CD8-positive, alpha-beta memory T cell (primary cell): ENCODE measurements around the gene HMGN1. TPM values are rescaled to one million over a fixed set of nuclear protein-coding genes. Genes with fewer than 3 reads are reported as not detected.
A peak's percentile ranks its signal among the peaks of the same experiment; 100 is the strongest.

Experiments
- CTCF ChIA-PET: fragments of 350-600 bp; sonication (Branson Sonifier 250); formaldehyde crosslinking; loops from one replicate; lab custom pipeline; 2021; ENCODE audit warnings: antibody characterized with exemption; lab: Charles Lee
- POLR2A ChIA-PET: fragments of 350-600 bp; sonication (Branson Sonifier 250); formaldehyde crosslinking; loops from one replicate; lab custom pipeline; 2021; ENCODE audit warnings: antibody characterized with exemption; lab: Charles Lee
- DNase-seq, 5 donors: peaks; one replicate each; pipeline versions ENCODE4 v3.0.0 to v3.0.0-alpha.2; 2020 to 2022; ENCODE audit warnings: mixed read lengths in 1 of 5
- H3K27ac ChIP-seq: one replicate; pipeline ENCODE4 v1.7.0; 2013; ENCODE audit warnings: low read depth, mild to moderate bottlenecking, low read length, moderate library complexity
- H3K27me3 ChIP-seq: 2 replicates; pipeline ENCODE4 v1.7.0; 2013; ENCODE audit warnings: low read length, mild to moderate bottlenecking; ENCODE audit not compliant: insufficient read depth, poor library complexity, severe bottlenecking
- H3K36me3 ChIP-seq: 2 replicates; pipeline ENCODE4 v1.7.0; 2013; ENCODE audit warnings: mild to moderate bottlenecking, low read length, moderate library complexity; ENCODE audit not compliant: insufficient read depth
- H3K4me1 ChIP-seq: 2 replicates; pipeline ENCODE4 v1.7.0; 2013; ENCODE audit warnings: mild to moderate bottlenecking, low read length, moderate library complexity; ENCODE audit not compliant: insufficient read depth
- H3K4me3 ChIP-seq: 2 replicates; pipeline ENCODE4 v1.7.0; 2013; ENCODE audit warnings: mild to moderate bottlenecking, low read length
- H3K9me3 ChIP-seq: 2 replicates; pipeline ENCODE4 v1.7.0; 2013; ENCODE audit warnings: mild to moderate bottlenecking, low read length
- H3K27ac Mint-ChIP-seq, 8 donors: one replicate each; pipeline ENCODE4 v1.8.0; 2020 to 2021; ENCODE audit warnings: mixed read lengths in 8 of 8, mild to moderate bottlenecking in 6 of 8, inconsistent platforms in 3 of 8, moderate library complexity in 3 of 8
- H3K27me3 Mint-ChIP-seq, 2 donors: one replicate each; pipeline ENCODE4 v1.8.0; 2020 to 2021; ENCODE audit warnings: mixed read lengths in 2 of 2, mild to moderate bottlenecking in 1 of 2, moderate library complexity in 1 of 2
- H3K36me3 Mint-ChIP-seq, 3 donors: one replicate each; pipeline ENCODE4 v1.8.0; 2020 to 2021; ENCODE audit warnings: mixed read lengths in 3 of 3, inconsistent platforms in 1 of 3, mild to moderate bottlenecking in 1 of 3
- H3K4me1 Mint-ChIP-seq, 3 donors: one replicate each; pipeline ENCODE4 v1.8.0; 2020 to 2021; ENCODE audit warnings: mixed read lengths in 3 of 3, inconsistent platforms in 1 of 3, mild to moderate bottlenecking in 1 of 3
- H3K4me3 Mint-ChIP-seq, 7 donors: one replicate each; pipeline ENCODE4 v1.8.0; 2020 to 2021; ENCODE audit warnings: mixed read lengths in 7 of 7, mild to moderate bottlenecking in 6 of 7, moderate library complexity in 4 of 7, inconsistent platforms in 2 of 7
- H3K9me3 Mint-ChIP-seq, 5 donors: one replicate each; pipeline ENCODE4 v1.8.0; 2020 to 2022; ENCODE audit warnings: mixed read lengths in 5 of 5, mild to moderate bottlenecking in 3 of 5, moderate library complexity in 2 of 5, inconsistent platforms in 1 of 5
- polyA plus RNA-seq: library from polyadenylated mRNA; unstranded; fragments of 300-500 nt; fragmentation: Illumina TruSeq; gene quantifications from one replicate; pipeline ENCODE4 v1.2.3, GENCODE V29; 2021
- total RNA-seq, 2 experiments: library from RNA; stranded (reverse); gene quantifications; one replicate each; pipeline ENCODE4 v1.2.3, GENCODE V29; 2021

HMGN1 gene
- total and polyA plus RNA-seq, 3 experiments from 2014 or later, result 201 to 421 (median 420) TPM

DNA sequence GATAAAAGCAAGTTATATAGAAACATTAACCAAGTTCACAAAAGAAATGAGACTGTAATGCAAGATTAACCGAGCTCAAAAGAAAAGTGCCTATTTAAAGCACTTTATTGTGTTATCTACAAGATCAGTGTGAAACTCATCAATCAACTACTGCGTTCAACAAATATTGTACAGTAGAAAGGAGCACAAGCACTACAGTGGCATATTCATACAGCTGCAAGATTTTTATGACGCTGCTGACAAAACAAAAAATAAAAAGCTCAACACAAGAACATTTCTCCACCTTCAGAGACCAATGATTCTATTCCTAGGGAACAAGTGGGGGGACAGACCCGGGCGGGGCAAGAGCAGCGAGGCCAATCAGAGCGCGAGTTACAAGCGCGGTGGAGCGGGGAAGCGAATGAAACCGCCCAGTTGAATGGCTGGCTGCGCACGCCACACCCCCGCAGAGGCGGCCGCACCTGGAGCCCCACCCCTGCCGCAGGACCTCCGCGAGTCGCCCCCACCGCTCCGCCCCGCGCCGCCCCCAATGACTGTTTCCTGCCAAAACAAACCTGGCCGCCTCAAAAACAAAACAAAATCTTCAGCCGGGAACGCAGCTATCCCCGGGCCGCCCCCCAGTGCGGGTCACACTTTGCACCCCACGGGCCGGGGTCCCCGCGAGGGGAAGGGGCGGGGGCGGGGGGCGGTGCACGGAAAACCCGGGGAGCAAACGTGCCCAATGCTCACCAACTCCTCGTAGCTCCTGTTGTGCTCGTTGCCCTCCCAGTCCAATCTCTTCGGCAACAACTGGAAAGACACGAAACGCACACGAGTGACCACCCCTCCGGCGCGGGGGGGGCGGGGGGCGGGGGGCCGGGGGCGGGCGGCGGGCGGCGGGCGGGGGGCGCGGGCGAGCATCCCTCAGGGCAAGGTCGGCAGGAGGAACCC lies 36.5 kb downstream of the HMGN1 start:
- Mint-ChIP-seq H3K9me3 (peaks cover 0 to 2% (median 0%) of the 10 kb centered on the region in 5 donors), H3K4me1 (peaks cover 41 to 62% (median 54%) of the 10 kb centered on the region in 3 donors), H3K27ac (peak overlapping the region; percentile 60 to 98 (median 94)), H3K36me3 (peaks cover 0 to 43% (median 6%) of the 10 kb centered on the region in 3 donors), H3K4me3 (peak overlapping the region; percentile 85 to 95 (median 92)), H3K27me3 (peaks cover 0 to 5% of the 10 kb centered on the region in 2 donors)
- Histone ChIP-seq H3K4me1 (peaks cover 19% of the 10 kb centered on the region), H3K27me3 (no peaks in the 10 kb centered on the region), H3K27ac (peak overlapping the region; percentile 78), H3K36me3 (peaks cover 12% of the 10 kb centered on the region), H3K4me3 (peak overlapping the region; percentile 53), H3K9me3 (no peaks in the 10 kb centered on the region)
- ChIA-PET CTCF (interaction anchor here (1.1 to 3.8 kb wide), 4 partner anchors 9 to 129 kb away, joined by 3 to 30 read pairs (median 8); partner anchors contain the start of genes HMGN1 and PSMG1), POLR2A (interaction anchor here (0.7 to 5.0 kb wide), 8 partner anchors 9 to 129 kb away, joined by 3 to 88 read pairs (median 7); partner anchors contain the start of genes HMGN1 and PSMG1)
- DNase-seq, result peak; percentile 94 to 97 (median 96)

DNA sequence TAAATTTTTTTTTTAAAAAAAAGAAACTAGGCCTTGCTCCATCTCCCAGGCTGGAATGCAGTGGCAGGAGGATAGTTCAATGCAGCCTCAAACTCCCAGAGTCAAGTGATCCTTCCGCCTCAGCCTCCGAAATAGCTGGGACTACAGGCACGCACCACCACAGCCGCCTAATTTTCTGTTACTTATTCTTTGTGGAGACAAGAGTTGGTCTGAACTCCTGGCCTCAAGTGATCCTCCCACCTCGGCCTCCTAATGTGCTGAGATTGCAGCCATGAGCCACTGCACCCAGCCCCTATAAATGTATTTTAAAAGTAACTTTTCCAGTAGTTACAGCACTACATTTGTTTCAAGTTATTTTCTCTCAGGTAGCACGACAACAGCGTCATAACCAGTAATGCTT lies 37.7 kb downstream of the HMGN1 start:
- ChIA-PET POLR2A (interaction anchor here (5.0 kb wide), 1 partner anchor 36 kb away, joined by 88 read pairs; the partner anchor contains the start of gene HMGN1), CTCF (no interaction called here)
- Mint-ChIP-seq H3K4me1 (peaks cover 43 to 68% (median 55%) of the 10 kb centered on the region in 3 donors), H3K27me3 (peaks cover 0 to 5% of the 10 kb centered on the region in 2 donors), H3K4me3 (peak overlapping the region in 1 of 7 donors; percentile 94), H3K9me3 (peaks cover 0 to 2% (median 0%) of the 10 kb centered on the region in 5 donors), H3K36me3 (peaks cover 0 to 47% (median 8%) of the 10 kb centered on the region in 3 donors), H3K27ac (peak overlapping the region in 5 of 8 donors; percentile 37 to 96 (median 93))
- no peaks in the 10 kb centered on the region for H3K27me3 ChIP-seq
- H3K9me3 ChIP-seq, result no peaks in the 10 kb centered on the region
- no peak overlapping the region for H3K27ac ChIP-seq
- H3K4me1 ChIP-seq, result peaks cover 19% of the 10 kb centered on the region
- H3K36me3 ChIP-seq, result peaks cover 12% of the 10 kb centered on the region
- no peak for DNase-seq
- H3K4me3 ChIP-seq, result no peak overlapping the region

DNA sequence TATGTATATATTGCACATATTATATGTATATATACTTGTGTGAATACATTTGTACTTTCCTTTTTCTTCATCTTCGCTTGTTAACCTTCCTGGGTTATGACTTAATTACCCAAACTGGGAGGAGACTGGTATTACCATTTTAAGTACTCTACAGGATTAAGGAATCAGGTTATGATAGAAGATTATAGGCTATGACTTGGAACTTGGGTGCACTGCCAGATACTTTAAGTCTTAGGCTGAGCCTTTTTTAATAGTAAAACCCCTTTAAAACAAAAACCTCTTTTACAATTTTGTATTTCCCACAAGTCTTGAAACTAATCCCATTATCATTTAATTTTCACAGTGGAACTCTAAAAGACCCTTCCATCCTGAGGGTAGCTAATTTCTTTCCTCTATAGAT lies 41.4 kb downstream of the HMGN1 start:
- ChIA-PET CTCF (no interaction called here), POLR2A (interaction anchor here (1.8 kb wide), 1 partner anchor 41 kb away, joined by 4 read pairs; the partner anchor contains the start of gene HMGN1)
- no peak overlapping the region for H3K27ac ChIP-seq
- H3K9me3 ChIP-seq, result no peaks in the 10 kb centered on the region
- H3K4me1 Mint-ChIP-seq, result peaks cover 40 to 66% (median 51%) of the 10 kb centered on the region in 3 donors
- no peaks in the 10 kb centered on the region for H3K9me3 Mint-ChIP-seq
- no peak overlapping the region for H3K4me3 ChIP-seq
- DNase-seq, result no peak
- peaks cover 0 to 61% (median 8%) of the 10 kb centered on the region in 3 donors for H3K36me3 Mint-ChIP-seq
- no peaks in the 10 kb centered on the region for H3K27me3 ChIP-seq
- H3K36me3 ChIP-seq, result peaks cover 12% of the 10 kb centered on the region
- peak overlapping the region in 4 of 8 donors; percentile 4 to 80 (median 49) for H3K27ac Mint-ChIP-seq
- no peak overlapping the region for H3K4me3 Mint-ChIP-seq
- H3K4me1 ChIP-seq, result peaks cover 12% of the 10 kb centered on the region
- H3K27me3 Mint-ChIP-seq, result peaks cover 0 to 2% of the 10 kb centered on the region in 2 donors

DNA sequence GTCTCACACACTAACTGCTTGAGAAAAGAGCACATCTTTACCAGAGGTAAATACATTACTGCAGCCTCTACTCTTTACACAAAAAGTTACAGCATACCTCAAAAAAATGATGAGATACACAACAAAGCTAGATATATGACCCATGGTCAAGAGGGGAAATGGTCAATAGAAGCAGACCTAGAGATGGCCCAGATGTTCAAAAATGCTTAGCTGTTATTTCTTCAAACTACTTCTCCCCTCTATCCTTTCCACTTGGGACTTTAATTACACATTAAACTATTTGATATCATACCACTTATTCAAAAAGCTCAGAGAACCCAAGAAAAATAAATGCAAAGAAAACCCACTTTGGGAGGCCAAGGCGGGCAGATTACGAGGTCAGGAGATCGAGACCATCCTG lies 48.3 kb downstream of the HMGN1 start:
- DNase-seq, result no peak
- Histone ChIP-seq H3K27ac (no peak overlapping the region), H3K4me1 (peaks cover 9% of the 10 kb centered on the region), H3K9me3 (no peaks in the 10 kb centered on the region), H3K4me3 (no peak overlapping the region), H3K27me3 (no peaks in the 10 kb centered on the region), H3K36me3 (peaks cover 22% of the 10 kb centered on the region)
- POLR2A ChIA-PET, result interaction anchor here (1.4 kb wide), 1 partner anchor 12 kb away, joined by 3 read pairs; no protein-coding TSS in a partner anchor
- CTCF ChIA-PET, result interaction anchor here (1.0 kb wide), 1 partner anchor 87 kb away, joined by 3 read pairs; no protein-coding TSS in a partner anchor
- H3K9me3 Mint-ChIP-seq, result peaks cover 0 to 9% (median 6%) of the 10 kb centered on the region in 5 donors
- H3K4me3 Mint-ChIP-seq, result peak overlapping the region in 1 of 7 donors; percentile 26
- H3K4me1 Mint-ChIP-seq, result peaks cover 42 to 72% (median 60%) of the 10 kb centered on the region in 3 donors
- no peaks in the 10 kb centered on the region for H3K27me3 Mint-ChIP-seq
- H3K27ac Mint-ChIP-seq, result peak overlapping the region in 3 of 8 donors; percentile 3 to 59 (median 49)
- peaks cover 10 to 74% (median 15%) of the 10 kb centered on the region in 3 donors for H3K36me3 Mint-ChIP-seq

DNA sequence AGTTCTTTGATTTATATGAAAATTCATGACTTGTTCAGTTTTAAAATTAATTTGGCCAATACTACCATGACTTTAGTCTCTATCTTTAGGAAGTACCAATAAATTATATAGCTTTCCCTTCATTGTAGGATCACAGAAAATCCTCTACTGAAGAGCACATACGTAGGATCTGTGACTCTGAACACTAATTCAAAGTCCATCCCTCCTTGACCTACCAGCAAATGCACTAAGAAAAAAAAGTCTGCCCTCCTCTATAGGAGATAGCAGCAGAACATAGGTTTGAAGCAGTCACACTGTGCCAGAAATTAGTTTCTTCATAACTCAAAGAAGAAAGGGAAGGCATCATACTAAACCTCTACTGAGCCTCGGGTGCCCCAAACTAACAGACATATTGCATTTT lies 52.0 kb downstream of the HMGN1 start:
- no peak for DNase-seq
- ChIA-PET CTCF (no interaction called here), POLR2A (no interaction called here)
- peaks cover 38 to 73% (median 59%) of the 10 kb centered on the region in 3 donors for H3K4me1 Mint-ChIP-seq
- Histone ChIP-seq H3K4me1 (peaks cover 9% of the 10 kb centered on the region), H3K27me3 (no peaks in the 10 kb centered on the region), H3K9me3 (no peaks in the 10 kb centered on the region), H3K4me3 (no peak overlapping the region), H3K27ac (no peak overlapping the region), H3K36me3 (peaks cover 45% of the 10 kb centered on the region)
- no peaks in the 10 kb centered on the region for H3K27me3 Mint-ChIP-seq
- H3K36me3 Mint-ChIP-seq, result peaks cover 16 to 83% (median 31%) of the 10 kb centered on the region in 3 donors
- no peak overlapping the region for H3K4me3 Mint-ChIP-seq
- peaks cover 0 to 9% (median 6%) of the 10 kb centered on the region in 5 donors for H3K9me3 Mint-ChIP-seq
- no peak overlapping the region for H3K27ac Mint-ChIP-seq

Other genes starting within 250 kb of the HMGN1 start
- gene PSMG1, start 165.6 kb downstream of the HMGN1 start, total RNA-seq, result 100 to 1,000 TPM; 102 to 105 TPM
- 37.2 TPM for gene PSMG1, start 165.6 kb downstream of the HMGN1 start, polyA plus RNA-seq
- 10 to 100 TPM; 23.5 to 25.8 TPM for gene BRWD1, start 35.5 kb downstream of the HMGN1 start, total RNA-seq
- gene BRWD1, start 35.5 kb downstream of the HMGN1 start, polyA plus RNA-seq, result 37.3 TPM
- gene LCA5L, start 96.7 kb upstream of the HMGN1 start, total RNA-seq, result under 1 TPM; 0.13 to 0.33 TPM
- gene LCA5L, start 96.7 kb upstream of the HMGN1 start, polyA plus RNA-seq, result 0.25 TPM
- gene SH3BGR, start 102.9 kb upstream of the HMGN1 start, total RNA-seq, result 1 to 10 TPM; 4.5 to 5.8 TPM
- gene SH3BGR, start 102.9 kb upstream of the HMGN1 start, polyA plus RNA-seq, result 1.6 TPM